H1 (cell line): ENCODE measurements around the gene TMEM203. TPM values are rescaled to one million over a fixed set of nuclear protein-coding genes. Genes with fewer than 3 reads are reported as not detected.

ENCODE experiments used
- BACH1 ChIP-seq: IDR thresholded peaks from 2 replicates; pipeline ENCODE4 v1.6.1; 2012; ENCODE audit warnings: low read length, improper control_type of control experiment
- CHD7 ChIP-seq: fragments of 300-600 bp; sonication (generic); IDR thresholded peaks from 2 replicates; pipeline ENCODE4 v1.7.1; 2012; ENCODE audit warnings: low read length, moderate library complexity, mild to moderate bottlenecking, inconsistent platforms; ENCODE audit not compliant: insufficient replicate concordance
- RAD21 ChIP-seq, 2 experiments: IDR thresholded peaks in 1 of 2; conservative IDR thresholded peaks in 1 of 2; 2 replicates each; pipeline ENCODE4 v1.6.1; 2011; ENCODE audit warnings: low read depth in 2 of 2, low read length in 2 of 2, improper control_type of control experiment in 1 of 2, inconsistent platforms in 1 of 2, mild to moderate bottlenecking in 1 of 2, moderate library complexity in 1 of 2
- polyA plus RNA-seq, 7 experiments: library from polyadenylated mRNA; depleted of rRNA in 3 of 7; stranded (reverse) in 5 of 7; unstranded in 2 of 7; fragments of >200 nt in 5 of 7; fragments of 200-250 nt in 2 of 7; gene quantifications; 1 replicate in 5 of 7; 2 replicates in 1 of 7; 4 replicates in 1 of 7; pipeline versions ENCODE4 v1.2.1 to v1.2.3, GENCODE V29; 2011 to 2013; ENCODE audit warnings: missing spikeins in 2 of 7, mixed read lengths in 2 of 7
- total RNA-seq: library from RNA; stranded (reverse); fragmentation: NEBNext Ultra II Directional; extraction: Animal tissue kit (Norgen Biotek cat#: 25700); gene quantifications from 2 replicates; pipeline ENCODE4 v1.2.1, GENCODE V29; 2021

Gene TMEM203
- total and polyA plus RNA-seq, 2 of the 8 experiments (the other 6 are each of a cell fraction or from before 2014, with no cell fraction given): 44.1 to 57.1 TPM

- TF ChIP-seq CHD7 (no peak), BACH1 (no peak), RAD21 (IDR thresholded peaks at IDR 0.05 in 1 of 2, conservative IDR thresholded peaks at IDR 0.05 in 1 of 2; ENCODE audit: low read depth in 2 of 2, low read length in 2 of 2) (no peak)
Measured at GRCh38 chr9:137205126-137206069, at the start of gene TMEM203, which contains the start of gene NDOR1 (continued).
